HG02588 (cell line): Measurements from ENCODE around the gene MND1.

Experiments
- ATAC-seq: cut with Tn5 transposase; IDR thresholded peaks from one replicate; pipeline ENCODE4 v1.9.1; 2021; ENCODE audit warnings: mild to moderate bottlenecking, moderate library complexity; ENCODE audit not compliant: unreplicated experiment

Gene MND1, protein sequence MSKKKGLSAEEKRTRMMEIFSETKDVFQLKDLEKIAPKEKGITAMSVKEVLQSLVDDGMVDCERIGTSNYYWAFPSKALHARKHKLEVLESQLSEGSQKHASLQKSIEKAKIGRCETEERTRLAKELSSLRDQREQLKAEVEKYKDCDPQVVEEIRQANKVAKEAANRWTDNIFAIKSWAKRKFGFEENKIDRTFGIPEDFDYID

DNA sequence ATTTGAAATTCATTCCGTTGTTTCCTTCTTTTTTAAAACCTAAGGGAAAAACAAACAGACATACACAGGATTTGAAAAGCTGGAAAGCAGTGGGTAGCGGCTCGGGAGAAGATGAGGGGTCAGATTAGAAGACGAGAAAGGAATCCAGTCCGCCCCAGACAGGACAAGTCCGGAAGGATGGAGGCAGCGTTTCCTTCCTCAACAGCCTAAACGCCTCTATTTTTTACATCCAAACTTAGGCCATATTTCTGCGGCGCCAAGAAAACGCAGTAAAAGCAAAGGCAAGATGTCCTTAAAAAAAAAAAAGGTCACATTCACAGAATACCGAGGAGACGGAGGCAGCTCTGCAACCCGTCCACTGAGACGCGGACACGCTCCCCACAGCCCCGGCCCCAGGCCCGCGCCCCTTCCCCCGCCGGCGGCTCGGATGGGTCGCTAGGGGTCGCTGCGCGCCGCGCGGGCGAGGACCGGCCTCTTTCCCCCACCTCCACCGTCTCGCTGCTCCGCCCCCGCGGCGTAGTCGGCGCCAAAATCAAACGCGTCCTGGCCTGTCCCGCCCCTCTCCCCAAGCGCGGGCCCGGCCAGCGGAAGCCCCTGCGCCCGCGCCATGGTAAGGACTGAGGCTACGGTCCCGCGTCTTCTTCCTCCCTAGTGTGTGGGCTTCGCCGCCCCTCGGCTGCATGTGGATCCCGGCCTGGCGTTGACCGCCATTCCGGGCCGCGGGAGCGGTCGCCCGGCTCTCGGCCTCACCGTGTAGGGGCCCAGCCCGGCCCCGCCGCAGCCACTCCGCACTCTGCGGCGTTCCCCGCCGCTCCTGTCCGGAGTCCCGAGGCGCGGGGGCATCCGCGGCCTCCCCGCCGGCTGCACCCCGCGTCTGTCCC is at the start of gene MND1:
Gene MND1, plus strand, starts transcription at position 558 of the 881 bp plus-strand sequence. Its CDS starts 50 bp downstream, at position 608.
- ATAC-seq: peak; percentile 77

DNA sequence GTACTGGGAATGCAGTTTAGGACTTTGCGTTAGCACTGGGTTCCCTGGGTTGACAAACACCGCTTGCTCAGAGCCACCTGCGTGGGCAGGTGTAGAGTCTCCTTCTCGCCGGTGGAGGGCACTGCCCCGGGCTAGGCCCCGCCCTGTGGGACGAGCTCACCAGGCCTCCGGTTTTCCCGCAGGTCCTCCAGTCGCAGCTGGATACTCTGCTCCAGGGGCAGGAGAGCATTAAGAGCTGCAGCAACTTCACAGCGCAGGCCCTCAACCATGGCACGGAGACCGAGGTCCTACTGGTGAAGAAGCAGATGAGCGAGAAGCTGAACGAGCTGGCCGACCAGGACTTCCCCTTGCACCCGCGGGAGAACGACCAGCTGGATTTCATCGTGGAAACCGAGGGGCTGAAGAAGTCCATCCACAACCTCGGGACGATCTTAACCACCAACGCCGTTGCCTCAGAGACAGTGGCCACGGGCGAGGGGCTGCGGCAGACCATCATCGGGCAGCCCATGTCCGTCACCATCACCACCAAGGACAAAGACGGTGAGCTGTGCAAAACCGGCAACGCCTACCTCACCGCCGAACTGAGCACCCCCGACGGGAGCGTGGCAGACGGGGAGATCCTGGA is 49.2 kb upstream of the MND1 start:
- ATAC-seq: no peak

DNA sequence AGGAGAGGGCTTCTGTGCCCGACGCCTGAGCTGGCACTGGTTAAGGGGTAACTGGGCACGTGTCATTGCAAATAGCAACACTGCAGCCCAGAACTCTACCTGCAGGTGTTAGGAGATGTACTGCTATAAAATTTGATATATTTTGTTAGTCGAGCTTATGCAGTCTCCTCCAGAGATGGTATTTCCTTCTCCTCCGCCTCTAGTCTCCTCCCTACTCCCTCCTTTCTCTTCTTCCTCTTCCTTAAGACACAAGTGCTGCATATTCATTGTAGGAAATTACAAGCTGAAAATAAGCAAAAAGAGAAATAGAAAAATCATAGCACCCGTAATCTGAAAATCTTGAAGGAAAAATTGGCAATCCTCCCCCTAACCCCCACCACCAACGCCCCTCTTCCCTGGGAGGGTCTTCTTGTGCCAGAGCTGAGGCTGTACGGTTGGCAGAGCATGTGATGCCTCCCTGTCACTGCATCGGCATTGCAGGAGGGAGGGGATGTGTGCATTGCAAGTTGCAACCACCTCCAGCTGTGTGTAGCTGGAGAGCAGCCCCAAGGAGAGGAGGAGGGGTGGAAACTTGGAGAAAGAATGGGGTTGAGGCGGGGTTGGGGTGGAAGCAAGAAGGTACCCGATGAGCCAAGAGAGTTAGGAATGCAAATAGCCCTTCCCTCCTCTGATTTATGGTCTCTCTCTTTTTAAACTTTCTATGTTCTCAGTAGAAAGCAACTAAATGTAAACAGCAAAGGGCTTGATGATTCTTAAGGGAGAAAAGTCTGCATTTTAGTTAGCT is 48.3 kb upstream of the MND1 start:
- ATAC-seq: no peak

DNA sequence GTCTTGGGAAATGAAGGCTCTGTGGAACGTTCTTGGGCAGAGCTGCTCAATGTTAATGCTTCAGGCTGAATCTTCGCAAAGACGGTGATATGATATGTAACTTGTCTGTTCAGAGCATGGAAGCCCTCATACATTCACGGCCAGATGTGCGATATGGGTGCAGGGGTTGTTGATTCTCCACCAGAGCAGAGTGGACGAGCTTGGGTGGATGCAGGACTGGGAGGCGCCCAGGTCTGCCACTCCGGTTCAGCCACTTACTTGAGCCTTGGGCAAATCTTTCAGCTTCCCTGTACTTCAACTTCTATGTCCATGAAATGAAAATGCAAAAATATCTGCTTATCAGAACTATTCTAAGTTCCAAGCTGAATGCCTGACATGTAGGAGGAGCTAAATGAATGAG is 47.4 kb upstream of the MND1 start:
- ATAC-seq: no peak

DNA sequence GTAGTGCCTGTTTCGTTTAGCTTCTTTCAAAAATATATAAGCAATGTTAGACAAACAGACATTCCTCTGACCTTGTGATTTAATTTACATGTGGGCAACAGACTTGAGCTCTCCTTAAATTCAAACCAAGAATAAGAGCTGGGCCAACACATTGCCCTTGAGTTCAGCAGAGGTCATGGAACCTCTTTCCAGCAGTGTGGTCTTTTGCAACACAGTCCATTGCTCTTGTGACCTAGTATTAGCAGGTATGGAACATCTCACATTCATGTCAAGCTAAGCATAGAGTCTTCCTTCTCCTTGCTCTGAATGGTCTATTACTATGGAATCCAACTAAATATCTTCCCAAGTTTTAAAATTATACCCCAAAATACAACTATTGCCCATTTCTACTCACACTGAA is 33.7 kb upstream of the MND1 start:
- no peak for ATAC-seq

DNA sequence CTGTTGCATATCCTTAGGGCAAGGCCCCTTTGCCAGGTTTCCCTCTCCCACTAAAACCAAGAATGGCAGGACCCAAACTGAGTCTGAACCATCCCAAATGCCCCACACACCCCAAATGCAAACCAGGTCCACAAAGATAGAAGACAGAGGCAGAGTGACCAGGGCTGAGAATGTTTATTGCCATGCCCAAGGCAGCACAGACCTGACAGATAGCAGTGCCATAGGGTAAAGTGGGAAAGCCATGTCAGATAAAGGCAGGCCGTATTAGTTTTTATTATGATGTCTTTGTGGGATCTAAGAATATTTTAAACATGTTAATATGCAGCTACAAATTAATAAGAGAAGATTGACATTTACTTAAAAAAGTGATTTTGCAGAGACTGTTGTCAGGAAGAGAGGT is 29.6 kb upstream of the MND1 start:
- ATAC-seq: no peak

DNA sequence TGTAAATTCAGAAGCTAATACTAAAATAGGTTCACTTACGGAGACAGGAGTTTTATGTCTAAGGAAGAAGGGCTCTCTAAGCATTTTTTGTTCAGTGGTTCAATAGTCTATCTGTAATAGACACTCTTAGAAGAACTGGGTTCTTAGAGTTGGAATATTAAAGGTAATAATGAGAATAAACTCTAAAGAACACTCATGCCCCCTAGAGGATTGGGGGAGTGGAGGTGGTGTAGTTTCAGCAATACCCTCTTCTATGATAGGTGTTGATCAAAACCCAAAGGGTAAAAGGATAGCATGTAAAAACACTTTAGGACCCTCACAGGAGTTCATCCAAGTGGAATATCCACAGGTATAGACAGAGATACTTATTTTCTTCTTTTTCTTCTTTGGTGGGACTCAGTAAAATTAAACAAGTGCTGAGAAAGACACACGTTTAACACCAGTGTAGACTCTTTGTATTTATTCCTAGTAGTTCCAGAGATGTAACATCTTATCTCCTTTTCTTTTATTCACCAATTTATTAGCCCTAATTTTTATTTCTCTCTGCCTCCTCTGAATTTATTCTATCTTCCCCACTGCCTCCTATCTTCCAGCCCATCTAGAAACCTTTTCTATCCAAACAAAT is 25.7 kb upstream of the MND1 start:
- ATAC-seq: no peak

DNA sequence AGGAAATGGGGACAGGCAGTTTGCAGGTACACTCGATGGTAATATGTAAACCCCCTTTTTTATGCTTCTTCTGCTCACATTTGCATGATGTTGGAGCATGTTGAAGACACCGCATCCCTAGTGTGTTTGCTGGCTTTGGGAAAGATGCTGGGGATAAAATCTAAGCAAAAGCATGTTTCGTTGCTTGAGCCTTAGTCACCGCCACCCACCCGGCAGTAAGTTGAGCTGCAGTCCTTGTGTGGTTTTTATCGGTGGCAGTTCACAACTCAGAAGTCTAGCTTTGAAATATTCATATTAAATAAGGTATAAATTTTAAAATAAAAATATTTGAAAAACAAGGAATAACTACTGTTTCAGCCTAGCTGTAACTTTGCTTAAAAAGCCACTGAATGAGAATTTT is 21.7 kb upstream of the MND1 start:
- ATAC-seq: no peak

DNA sequence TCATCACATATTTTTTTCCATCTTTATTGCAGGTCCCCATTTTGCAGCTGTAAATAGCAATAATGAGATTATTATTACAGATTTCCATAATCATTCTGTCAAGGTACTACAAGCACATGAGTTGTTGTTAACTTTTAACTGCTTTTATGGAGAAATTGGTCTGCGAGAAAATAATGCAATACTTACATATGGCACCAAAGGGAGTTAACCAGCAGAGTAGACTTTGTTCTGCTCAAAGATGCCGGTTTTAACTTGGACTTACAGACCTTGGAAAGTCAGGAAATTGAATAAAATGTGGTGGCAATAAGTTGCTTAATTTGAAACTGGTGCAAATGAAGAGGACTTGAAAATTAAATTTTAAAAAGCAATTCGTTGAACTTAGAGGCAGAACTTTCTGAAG is 20.4 kb upstream of the MND1 start:
- no peak for ATAC-seq

DNA sequence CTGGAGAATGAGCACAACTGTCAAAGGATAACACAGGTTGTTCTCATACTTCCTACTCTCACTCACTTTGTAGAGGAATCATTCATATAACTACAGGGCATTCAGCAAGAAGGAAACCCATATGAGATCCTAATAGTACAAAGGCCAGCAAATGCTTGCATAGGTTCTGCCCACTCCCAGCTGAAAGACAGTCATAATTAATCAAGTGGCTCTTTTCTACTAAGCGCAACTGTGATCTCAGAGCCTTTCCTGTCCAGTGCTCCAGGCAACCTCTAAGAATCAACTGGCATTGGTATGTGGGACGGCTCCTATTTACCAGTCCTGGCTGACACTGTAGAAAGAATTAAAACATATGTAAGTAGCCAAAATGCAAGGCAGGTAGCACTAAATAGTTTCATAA is 18.9 kb upstream of the MND1 start:
- no peak for ATAC-seq

DNA sequence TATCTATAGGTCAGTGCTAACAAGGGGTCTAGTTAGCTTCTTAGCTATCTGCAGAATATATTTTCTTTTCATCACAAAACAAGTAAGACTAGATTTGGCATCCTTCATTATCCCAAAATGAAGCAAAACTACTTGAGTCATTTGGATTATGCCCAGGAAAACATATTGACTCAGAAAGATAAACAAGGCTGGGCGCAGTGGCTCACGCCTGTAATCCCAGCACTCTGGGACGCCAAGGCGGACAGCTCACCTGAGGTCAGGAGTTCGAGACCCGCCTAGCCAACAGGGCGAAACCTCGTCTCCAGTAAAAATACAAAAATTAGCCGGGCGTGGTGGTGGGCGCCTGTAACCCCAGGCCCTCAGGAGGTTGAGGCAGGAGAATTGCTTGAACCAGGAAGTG is 18.0 kb upstream of the MND1 start:
- ATAC-seq: no peak

DNA sequence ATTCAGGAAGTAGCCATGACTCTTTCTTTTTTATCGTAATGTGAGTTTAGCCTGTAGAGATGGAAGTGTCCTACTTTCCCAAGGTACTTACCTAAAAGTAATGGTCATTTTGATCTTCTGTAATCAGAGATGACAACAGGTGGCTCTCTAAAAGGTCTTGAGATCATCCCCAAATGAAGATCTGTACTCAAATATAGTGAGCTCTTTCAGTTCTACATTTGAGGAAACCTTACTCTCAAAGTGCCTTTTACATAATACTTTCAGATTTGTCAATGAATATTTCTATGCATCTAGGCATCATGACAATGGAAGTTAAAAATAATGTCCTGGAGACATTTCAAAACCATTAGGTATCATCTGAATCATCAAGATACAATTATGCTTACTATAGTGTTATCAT is 17.2 kb upstream of the MND1 start:
- no peak for ATAC-seq

DNA sequence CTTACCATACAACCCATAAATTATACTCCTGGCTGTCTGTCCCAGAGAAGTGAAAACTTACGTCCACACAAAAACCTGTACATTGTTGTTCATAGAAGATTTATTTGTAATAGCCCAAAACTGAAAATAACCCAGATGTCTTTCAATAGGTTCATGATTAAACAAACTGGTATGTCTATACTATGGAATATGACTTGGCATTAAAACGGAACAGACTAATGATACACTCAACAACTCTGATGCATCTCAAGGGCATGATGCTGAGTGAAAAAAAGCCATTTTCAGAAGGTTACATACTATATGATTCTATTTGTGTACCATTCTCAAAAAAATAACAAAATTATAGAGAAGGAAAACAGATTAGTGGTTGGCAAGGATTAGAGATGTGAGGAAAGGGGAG is 11.6 kb upstream of the MND1 start:
- no peak for ATAC-seq

DNA sequence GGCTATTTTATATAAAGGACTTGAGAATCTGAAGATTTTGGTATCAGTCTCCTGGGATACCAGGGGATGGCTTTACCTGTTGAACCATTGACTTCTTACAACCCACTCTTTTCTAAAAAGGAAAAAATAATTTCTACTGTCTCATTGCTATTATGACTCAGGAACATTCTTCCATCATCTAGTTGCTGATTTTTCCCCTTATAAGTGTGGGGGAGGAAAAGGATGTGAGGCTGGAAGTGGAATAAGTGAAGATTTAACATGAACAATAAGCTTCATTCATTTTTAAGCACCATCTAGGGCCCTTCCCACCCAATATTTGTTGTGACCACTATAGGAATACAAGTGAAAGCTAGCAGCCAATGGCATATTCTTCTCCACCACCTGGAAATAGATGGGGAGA is 10.6 kb upstream of the MND1 start:
- no peak for ATAC-seq

DNA sequence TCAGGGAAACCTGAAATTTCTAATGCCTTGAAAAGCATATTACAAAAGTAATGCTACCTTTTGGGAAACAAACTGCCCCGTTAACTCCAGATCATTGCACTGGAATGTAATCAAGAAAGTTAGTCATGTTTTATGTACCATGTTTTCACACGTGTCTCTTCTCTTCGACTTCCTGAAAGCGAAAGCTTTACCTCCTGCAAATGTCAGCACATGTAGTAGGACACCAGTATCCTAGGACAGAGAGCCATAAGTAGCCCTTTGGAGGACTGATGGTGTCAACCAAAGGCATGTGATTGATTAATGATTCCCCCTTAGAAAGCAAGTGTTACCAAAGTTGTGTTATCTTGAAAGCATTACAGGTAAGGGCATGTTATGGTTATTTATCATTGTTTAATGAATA is 8.8 kb upstream of the MND1 start:
- no peak for ATAC-seq

DNA sequence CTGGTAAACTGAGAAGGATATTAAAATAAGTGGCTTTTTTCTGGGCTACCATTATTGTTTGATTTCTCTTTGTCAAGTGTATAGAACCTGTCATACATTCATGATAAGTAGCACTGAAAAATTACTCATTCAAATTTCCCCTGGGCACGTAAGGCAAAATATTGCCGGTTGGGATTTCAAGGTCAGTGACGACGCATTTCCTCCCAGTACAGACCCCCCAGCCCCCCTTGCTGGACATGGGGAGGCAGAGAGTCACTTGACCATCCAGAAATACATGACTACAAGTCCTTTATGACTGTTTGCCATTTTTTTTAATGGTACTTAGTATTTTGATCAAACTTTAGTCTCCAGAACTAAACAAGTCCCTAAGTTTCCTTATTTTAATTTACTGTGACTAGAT is 6.8 kb upstream of the MND1 start:
- ATAC-seq: no peak

DNA sequence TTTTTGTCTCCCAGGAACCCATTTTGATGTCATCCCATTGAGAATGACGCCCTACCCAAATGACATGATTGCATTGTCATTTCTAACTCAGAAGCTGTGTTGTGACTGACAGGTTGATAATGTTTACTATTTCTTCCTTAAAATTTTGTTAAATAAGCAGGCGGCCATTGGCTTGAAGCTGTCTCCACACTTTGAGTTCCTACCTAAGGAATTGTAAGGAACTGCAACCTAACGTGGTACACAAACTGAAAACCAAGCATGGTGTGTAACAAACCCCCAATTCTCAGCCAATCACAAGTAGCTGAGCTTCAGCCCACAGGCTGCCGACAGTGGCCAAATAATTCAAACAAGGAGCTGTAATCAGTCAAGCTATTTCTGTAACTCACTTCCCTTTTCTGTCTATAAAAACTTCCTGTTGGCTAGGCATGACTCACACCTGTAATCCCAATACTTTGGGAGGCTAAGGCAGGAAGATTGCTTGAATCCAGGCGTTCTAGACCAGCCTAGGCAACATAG is 2.9 kb upstream of the MND1 start:
- no peak for ATAC-seq

DNA sequence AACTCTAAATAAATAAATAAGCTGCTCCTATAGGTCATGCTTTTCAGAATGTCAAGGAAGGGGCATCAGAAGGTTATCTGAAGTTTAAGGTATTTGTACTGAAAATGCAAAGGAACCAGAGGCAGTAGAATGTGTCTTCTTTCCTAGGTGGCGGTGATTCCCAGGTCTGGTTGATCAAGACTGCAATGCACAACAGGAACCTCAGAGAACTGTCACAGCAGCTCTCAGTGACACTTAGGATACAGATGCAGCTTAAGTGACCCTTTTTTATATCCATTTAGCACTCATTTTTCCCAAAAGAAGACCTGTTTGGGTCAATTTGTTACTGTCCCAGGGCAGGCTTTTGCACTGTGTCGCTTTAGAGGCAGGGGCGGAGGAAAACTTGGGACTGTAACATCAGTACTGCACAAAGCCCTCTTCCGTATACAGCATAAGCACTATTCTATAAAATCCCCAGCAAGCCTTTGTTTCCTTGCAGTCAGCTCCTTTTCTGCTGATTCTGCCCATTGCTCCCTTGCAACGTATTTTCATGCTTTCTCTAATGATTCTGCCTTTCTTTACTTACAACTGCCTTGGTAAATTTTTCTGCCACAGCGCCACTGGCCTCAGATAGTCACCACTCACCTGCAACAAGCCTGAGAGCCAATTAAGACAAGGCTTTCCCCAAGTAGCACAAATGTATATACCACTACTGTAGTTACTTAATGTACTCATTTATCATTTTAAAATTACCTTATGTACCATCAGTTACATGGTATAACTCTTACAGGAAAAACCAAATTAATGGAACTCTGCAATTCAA is 1.5 kb upstream of the MND1 start:
- ATAC-seq: no peak

DNA sequence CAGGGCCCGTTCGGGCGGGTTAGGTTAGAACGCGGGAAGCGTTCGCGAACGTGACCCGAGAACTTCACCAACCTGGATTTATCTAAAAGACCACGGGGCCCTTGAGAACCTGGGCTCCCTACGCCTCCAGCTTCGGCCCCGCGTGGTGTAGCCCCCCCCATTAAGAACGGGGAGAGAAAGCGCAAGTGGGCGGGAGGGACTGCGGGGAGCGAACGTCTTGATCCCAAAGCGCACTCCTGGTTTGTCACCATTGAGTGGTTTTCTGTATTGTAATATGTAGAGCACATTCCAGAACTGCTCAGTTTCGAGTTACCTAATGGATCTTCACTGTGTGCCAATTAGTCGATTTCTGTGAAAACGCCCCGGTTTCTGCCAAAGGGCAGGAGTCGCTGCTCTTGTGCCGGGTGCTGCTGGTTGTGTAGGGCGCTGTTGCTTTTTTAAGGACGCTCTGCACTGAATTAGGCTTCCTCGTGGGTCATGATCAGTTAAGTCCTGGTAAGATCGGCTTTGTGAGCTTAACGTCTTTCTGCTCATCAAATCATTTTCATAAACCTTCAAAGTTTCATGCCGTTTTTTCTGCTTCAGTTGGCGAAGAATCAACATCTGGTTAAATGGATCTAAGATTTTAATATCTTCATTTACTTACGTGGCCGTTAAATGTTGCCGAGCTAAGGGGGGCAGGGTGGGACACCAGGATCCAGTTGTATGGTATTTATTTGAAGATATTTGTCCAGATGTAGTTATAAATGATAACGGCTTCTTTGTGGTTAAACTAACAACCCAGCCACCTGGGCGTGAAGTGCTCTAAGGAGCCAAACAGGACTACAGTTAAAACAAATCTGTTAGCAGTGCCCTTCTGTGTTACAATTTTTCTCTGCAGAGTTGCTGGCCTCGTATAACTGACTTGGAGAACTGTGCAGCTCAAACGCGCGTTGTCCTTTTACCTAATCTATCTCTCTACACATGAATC is 809 bp downstream of the MND1 start:
- ATAC-seq: peak; percentile 37
